ENCODE data around the gene KRT28.
"Not testable (repeated sequence)": the region's sequence is repeated elsewhere in the genome, so short reads cannot be mapped to it uniquely, and the experiment has no call there.

KRT28 gene

GRCh38 chr17:40779181-40779909 lies 20.4 kb downstream of the KRT28 start:
- DNase-seq (ENCODE audit: low read depth, low spot score), result peak; percentile 30

- DNase-seq (ENCODE audit: low read depth, low spot score), result no peak
Observed at GRCh38 chr17:40778461-40778860, 21.3 kb downstream of the KRT28 start.

GRCh38 chr17:40777971-40778370 lies 21.8 kb downstream of the KRT28 start:
- DNase-seq (ENCODE audit: low read depth, low spot score), result no peak

GRCh38 chr17:40777459-40777858 lies 22.3 kb downstream of the KRT28 start:
- DNase-seq (ENCODE audit: low read depth, low spot score), result no peak

- no peak for DNase-seq (ENCODE audit: low read depth, low spot score)
Observed at GRCh38 chr17:40775945-40776344, 23.8 kb downstream of the KRT28 start.

GRCh38 chr17:40772101-40772500 lies 27.7 kb downstream of the KRT28 start, which contains the start of gene KRT26:
Gene KRT26 (minus strand): TSS chr17:40772201. CDS start chr17:40772113, 88 bp downstream.
- no peak for DNase-seq (ENCODE audit: low read depth, low spot score)

- no peak for DNase-seq (ENCODE audit: low read depth, low spot score)
Observed at GRCh38 chr17:40765657-40766056, 34.1 kb downstream of the KRT28 start.

GRCh38 chr17:40763752-40764151 lies 36.0 kb downstream of the KRT28 start:
- DNase-seq (ENCODE audit: low read depth, low spot score), result no peak

GRCh38 chr17:40760105-40761016 lies 39.4 kb downstream of the KRT28 start:
- DNase-seq (ENCODE audit: low read depth, low spot score), result no peak

GRCh38 chr17:40755231-40755630 lies 44.5 kb downstream of the KRT28 start, which contains the start of gene KRT25:
Gene KRT25 (minus strand): TSS chr17:40755331. CDS start chr17:40755271, 60 bp downstream.
- no peak for DNase-seq (ENCODE audit: low read depth, low spot score)

- DNase-seq (ENCODE audit: low read depth, low spot score), result no peak
Observed at GRCh38 chr17:40753804-40754203, 46.0 kb downstream of the KRT28 start.

GRCh38 chr17:40751065-40751464 lies 48.7 kb downstream of the KRT28 start:
- DNase-seq (ENCODE audit: low read depth, low spot score), result no peak

GRCh38 chr17:40750391-40750790 lies 49.4 kb downstream of the KRT28 start:
- no peak for DNase-seq (ENCODE audit: low read depth, low spot score)

GRCh38 chr17:40748666-40749065 lies 51.1 kb downstream of the KRT28 start:
- not testable (repeated sequence) for DNase-seq (ENCODE audit: low read depth, low spot score)
